ENCODE data around the gene BBLN.

DNA sequence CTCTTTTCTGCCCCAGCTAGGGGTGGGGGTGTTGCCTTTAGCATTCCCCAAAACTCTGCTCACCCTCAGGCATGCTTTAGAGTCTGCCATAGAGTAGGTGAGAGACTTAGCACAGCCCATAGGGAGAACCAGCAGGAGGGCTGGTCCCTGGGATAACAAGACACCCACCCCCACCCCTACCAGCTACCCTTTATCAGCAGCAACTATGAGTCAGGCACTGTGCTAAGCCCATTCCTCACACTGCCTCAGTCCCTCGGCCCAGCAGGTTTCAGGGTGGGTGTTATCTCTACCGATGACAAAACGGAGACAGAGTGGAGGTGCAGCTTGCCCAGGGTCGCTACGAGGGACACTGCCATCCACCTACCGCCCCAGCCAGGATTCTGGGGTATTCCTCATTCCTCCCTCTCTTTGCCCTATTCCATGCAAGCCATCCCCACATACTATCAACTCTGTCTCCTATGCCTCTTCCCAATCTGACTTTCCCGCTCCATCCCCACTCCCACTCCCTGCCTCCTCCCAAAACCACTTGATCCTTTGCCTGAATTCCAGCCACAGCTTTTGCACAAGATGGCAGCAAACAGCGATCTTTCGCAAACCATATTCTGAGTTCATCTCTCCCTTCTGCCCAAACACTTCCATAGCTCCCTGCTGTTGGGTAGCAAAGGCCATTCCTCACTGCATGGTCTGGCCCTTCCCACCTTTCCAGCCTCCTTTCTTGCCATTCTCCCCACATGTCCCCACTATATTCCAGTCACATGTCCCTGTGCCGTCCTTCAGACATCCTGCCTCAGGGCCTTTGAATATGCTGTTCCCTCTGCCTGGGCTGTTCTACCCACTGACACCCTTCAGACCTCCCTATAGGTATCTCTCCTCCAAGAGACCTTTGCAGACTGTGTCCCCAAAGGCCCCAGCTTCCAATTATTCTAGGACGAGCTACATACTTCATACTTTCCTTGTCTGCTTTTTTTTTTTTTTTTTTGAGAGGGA, 26.2 kb downstream of the BBLN start:
- TF ChIP-seq, protein P1, sequence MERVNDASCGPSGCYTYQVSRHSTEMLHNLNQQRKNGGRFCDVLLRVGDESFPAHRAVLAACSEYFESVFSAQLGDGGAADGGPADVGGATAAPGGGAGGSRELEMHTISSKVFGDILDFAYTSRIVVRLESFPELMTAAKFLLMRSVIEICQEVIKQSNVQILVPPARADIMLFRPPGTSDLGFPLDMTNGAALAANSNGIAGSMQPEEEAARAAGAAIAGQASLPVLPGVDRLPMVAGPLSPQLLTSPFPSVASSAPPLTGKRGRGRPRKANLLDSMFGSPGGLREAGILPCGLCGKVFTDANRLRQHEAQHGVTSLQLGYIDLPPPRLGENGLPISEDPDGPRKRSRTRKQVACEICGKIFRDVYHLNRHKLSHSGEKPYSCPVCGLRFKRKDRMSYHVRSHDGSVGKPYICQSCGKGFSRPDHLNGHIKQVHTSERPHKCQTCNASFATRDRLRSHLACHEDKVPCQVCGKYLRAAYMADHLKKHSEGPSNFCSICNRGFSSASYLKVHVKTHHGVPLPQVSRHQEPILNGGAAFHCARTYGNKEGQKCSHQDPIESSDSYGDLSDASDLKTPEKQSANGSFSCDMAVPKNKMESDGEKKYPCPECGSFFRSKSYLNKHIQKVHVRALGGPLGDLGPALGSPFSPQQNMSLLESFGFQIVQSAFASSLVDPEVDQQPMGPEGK (CRISPR knock-in tag; IDR thresholded peaks at IDR 0.05; ENCODE audit: borderline replicate concordance), result no peak
- no peak for TF ChIP-seq CSDC2 (CRISPR knock-in tag; IDR thresholded peaks at IDR 0.05)
- no peak for TF ChIP-seq OSR1 (CRISPR knock-in tag; IDR thresholded peaks at IDR 0.05)
- TF ChIP-seq ZFP3 (CRISPR knock-in tag; IDR thresholded peaks at IDR 0.05), result no peak
- TF ChIP-seq ZNF70 (CRISPR knock-in tag; IDR thresholded peaks at IDR 0.05), result no peak

All from SK-N-SH treated with all-trans-retinoic acid at 6 μM for 48 hours (cell line).